ENCODE measurements around the gene C1QBP. TPM values are rescaled to one million over a fixed set of nuclear protein-coding genes. Genes with fewer than 3 reads are reported as not detected.
A peak's percentile ranks its signal among the peaks of the same experiment; 100 is the strongest.

The C1QBP gene, protein sequence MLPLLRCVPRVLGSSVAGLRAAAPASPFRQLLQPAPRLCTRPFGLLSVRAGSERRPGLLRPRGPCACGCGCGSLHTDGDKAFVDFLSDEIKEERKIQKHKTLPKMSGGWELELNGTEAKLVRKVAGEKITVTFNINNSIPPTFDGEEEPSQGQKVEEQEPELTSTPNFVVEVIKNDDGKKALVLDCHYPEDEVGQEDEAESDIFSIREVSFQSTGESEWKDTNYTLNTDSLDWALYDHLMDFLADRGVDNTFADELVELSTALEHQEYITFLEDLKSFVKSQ
- 288 and 411 TPM in 2 replicates for total RNA-seq (2014; rRNA removed; shearing (Covaris generic))

- Histone ChIP-seq H3K27me3 (replicated peaks) (no peaks in the 10 kb centered on the region), H3K36me3 (peaks cover 49% of the 10 kb centered on the region), H3K4me3 (peak within 1 kb of the TSS; percentile 83), H3K4me1 (replicated peaks) (peaks cover 7% of the 10 kb centered on the region), H3K27ac (peak within 1 kb of the TSS; percentile 30; the same call in 1 of the 2 replicates), H3K9me3 (replicated peaks) (no peaks in the 10 kb centered on the region)
- DNase-seq (ENCODE audit: low read depth in 1 of 2, low spot score in 2 of 2): peak; percentile 86 to 92
These were observed at the start of gene C1QBP for GRCh38 chr17:5438716-5439445. Gene C1QBP (minus strand): TSS chr17:5439155. CDS start chr17:5439073, 82 bp downstream.

GRCh38 chr17:5488752-5489151 lies 49.8 kb upstream of the C1QBP start:
- Histone ChIP-seq H3K9me3 (replicated peaks) (no peaks in the 10 kb centered on the region), H3K27ac (no peak overlapping the region), H3K36me3 (peaks cover 69% of the 10 kb centered on the region), H3K27me3 (replicated peaks) (no peaks in the 10 kb centered on the region), H3K4me3 (no peak overlapping the region), H3K4me1 (replicated peaks) (peaks cover 12% of the 10 kb centered on the region; the same call in 1 of the 2 replicates)
- DNase-seq (ENCODE audit: low read depth in 1 of 2, low spot score in 2 of 2): no peak

DNA sequence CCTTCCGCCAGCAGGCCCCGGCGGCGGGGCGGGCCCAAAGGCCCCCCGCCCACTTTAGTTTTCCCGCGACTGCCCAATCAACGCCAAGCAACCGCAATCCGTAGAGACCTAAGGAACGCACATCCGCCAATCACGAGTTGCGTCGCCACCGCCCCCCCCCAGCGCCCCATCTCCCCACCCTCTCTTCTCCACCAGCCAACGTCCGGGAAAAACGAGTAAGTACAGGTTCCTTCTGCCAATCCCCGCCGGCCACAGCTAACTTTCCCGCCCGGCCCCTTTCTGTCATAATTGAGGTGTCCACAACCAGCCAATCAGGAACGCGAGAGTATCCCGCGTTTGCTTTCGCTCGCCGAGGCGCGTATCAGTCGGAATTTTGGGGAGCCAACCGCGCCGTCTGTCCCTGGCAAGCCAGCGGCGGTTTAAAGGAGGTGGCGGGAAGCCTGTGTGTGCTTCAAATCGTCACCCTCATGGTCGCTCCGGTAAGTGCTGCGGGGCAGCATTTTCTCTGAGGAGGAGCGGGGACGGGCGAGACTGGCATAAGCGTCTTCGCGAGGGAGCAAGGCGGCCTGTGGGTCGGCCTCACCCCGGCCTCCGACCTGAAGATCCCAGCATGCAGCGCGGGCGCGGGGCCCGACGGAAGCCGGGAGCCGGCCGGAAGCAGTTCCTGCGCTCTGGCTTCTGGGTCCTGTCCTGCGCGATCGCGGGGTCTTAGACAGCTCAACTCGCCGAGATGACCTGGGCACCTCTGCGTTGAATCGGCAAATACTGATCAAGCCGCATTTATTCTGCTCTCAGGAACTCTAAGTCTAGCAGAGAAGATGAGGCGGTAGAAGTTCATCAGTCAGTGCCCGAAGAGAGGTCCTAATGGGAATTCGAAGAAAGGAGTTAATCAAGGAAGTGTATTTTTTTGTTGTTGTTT lies 47.5 kb upstream of the C1QBP start, which contains the start of gene MIS12:
MIS12 (plus strand) TSS at position 361 of the 919 bp plus-strand sequence. CDS start 2,297 bp downstream, outside the sequence.
- Histone ChIP-seq H3K4me3 (peak within 1 kb of the TSS; percentile 69), H3K9me3 (replicated peaks) (no peaks in the 10 kb centered on the region), H3K27ac (peak within 1 kb of the TSS; percentile 99), H3K27me3 (replicated peaks) (no peaks in the 10 kb centered on the region), H3K4me1 (replicated peaks) (peaks cover 12% of the 10 kb centered on the region; the same call in 1 of the 2 replicates), H3K36me3 (peaks cover 88% of the 10 kb centered on the region)
- peak; percentile 98 to 99 for DNase-seq (ENCODE audit: low read depth in 1 of 2, low spot score in 2 of 2)

- Histone ChIP-seq H3K36me3 (peaks cover 91% of the 10 kb centered on the region), H3K27ac (peak within 1 kb of the TSS; percentile 99), H3K9me3 (replicated peaks) (no peaks in the 10 kb centered on the region), H3K27me3 (replicated peaks) (no peaks in the 10 kb centered on the region), H3K4me1 (replicated peaks) (peaks cover 12% of the 10 kb centered on the region; the same call in 1 of the 2 replicates), H3K4me3 (peak within 1 kb of the TSS; percentile 69)
- DNase-seq (ENCODE audit: low read depth in 1 of 2, low spot score in 2 of 2): peak in 1 of 2 experiments; percentile 64
These were observed 46.6 kb upstream of the C1QBP start, which contains the start of gene DERL2 for GRCh38 chr17:5485270-5486205. Gene DERL2 (minus strand): TSS chr17:5486178. CDS start chr17:5486161, 17 bp downstream.

- H3K4me3 ChIP-seq: no peak overlapping the region
- no peaks in the 10 kb centered on the region for H3K27me3 ChIP-seq (replicated peaks)
- peaks cover 5% of the 10 kb centered on the region; the same call in 1 of the 2 replicates for H3K4me1 ChIP-seq (replicated peaks)
- H3K9me3 ChIP-seq (replicated peaks): no peaks in the 10 kb centered on the region
- no peak overlapping the region for H3K27ac ChIP-seq
- H3K36me3 ChIP-seq: peaks cover 93% of the 10 kb centered on the region
- no peak for DNase-seq (ENCODE audit: low read depth in 1 of 2, low spot score in 2 of 2)
These were observed 42.5 kb upstream of the C1QBP start for GRCh38 chr17:5481451-5481850.

- DNase-seq (ENCODE audit: low read depth in 1 of 2, low spot score in 2 of 2): no peak
- H3K4me3 ChIP-seq: no peak overlapping the region
- H3K4me1 ChIP-seq (replicated peaks): peaks cover 5% of the 10 kb centered on the region; the same call in 1 of the 2 replicates
- H3K9me3 ChIP-seq (replicated peaks): no peaks in the 10 kb centered on the region
- peaks cover 97% of the 10 kb centered on the region for H3K36me3 ChIP-seq
- no peak overlapping the region for H3K27ac ChIP-seq
- no peaks in the 10 kb centered on the region for H3K27me3 ChIP-seq (replicated peaks)
These were observed 42.0 kb upstream of the C1QBP start for GRCh38 chr17:5480962-5481361.

DNA sequence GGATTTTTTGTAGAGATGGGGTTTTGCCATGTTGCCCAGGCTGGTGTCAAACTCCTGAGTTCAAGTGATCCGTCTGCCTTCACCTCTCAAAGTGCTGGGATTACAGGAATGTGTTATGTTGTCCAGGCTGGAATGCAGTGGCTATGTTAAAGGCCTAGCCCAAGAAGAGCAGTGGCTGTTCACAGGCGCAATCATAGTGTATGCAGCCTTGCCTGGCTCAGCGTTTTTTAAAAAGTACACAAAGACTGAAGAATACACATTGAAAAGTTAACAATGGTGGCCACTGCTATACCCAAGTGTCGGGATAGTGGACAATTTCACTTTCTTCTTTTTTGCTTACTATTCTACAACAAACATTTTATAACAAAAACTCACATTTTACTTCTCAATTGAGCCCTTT lies 40.0 kb upstream of the C1QBP start:
- no peak overlapping the region for H3K4me3 ChIP-seq
- no peaks in the 10 kb centered on the region for H3K9me3 ChIP-seq (replicated peaks)
- DNase-seq (ENCODE audit: low read depth in 1 of 2, low spot score in 2 of 2): no peak
- no peaks in the 10 kb centered on the region for H3K4me1 ChIP-seq (replicated peaks)
- peaks cover 96% of the 10 kb centered on the region for H3K36me3 ChIP-seq
- no peaks in the 10 kb centered on the region for H3K27me3 ChIP-seq (replicated peaks)
- H3K27ac ChIP-seq: no peak overlapping the region

- H3K27ac ChIP-seq: no peak overlapping the region
- H3K4me1 ChIP-seq (replicated peaks): no peaks in the 10 kb centered on the region
- DNase-seq (ENCODE audit: low read depth in 1 of 2, low spot score in 2 of 2): no peak
- no peaks in the 10 kb centered on the region for H3K27me3 ChIP-seq (replicated peaks)
- no peaks in the 10 kb centered on the region for H3K9me3 ChIP-seq (replicated peaks)
- no peak overlapping the region for H3K4me3 ChIP-seq
- H3K36me3 ChIP-seq: peaks cover 71% of the 10 kb centered on the region
These were observed 35.0 kb upstream of the C1QBP start for GRCh38 chr17:5473906-5474305.

- DNase-seq (ENCODE audit: low read depth in 1 of 2, low spot score in 2 of 2): no peak
- Histone ChIP-seq H3K27me3 (replicated peaks) (no peaks in the 10 kb centered on the region), H3K4me3 (no peak overlapping the region), H3K27ac (no peak overlapping the region), H3K9me3 (replicated peaks) (no peaks in the 10 kb centered on the region), H3K36me3 (peaks cover 61% of the 10 kb centered on the region), H3K4me1 (replicated peaks) (no peaks in the 10 kb centered on the region)
These were observed 33.6 kb upstream of the C1QBP start for GRCh38 chr17:5472511-5472910.

- DNase-seq (ENCODE audit: low read depth in 1 of 2, low spot score in 2 of 2): no peak
- Histone ChIP-seq H3K9me3 (replicated peaks) (no peaks in the 10 kb centered on the region), H3K36me3 (peaks cover 26% of the 10 kb centered on the region), H3K27me3 (replicated peaks) (no peaks in the 10 kb centered on the region), H3K27ac (no peak overlapping the region), H3K4me1 (replicated peaks) (peaks cover 5% of the 10 kb centered on the region; the same call in 1 of the 2 replicates), H3K4me3 (peak overlapping the region; percentile 81)
These were observed 29.1 kb upstream of the C1QBP start for GRCh38 chr17:5468075-5468473.

DNA sequence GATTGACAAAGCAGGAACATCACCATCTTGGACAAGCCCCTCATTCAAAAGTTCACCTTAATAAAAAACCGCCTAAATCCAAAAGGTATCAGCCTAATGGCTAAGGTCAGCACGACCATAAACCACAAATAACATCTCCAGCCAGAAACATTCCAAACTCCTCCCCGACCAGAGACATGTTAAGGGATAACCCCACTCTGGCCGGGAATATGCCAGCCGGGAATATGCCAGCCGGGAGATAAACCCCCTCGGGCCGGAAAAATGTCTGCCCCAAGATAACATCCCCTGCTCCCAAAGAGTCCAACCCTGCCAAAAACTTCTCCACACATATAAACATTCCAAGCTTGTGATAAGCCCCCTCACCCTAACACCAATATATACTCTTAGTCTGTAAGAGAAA lies 28.5 kb upstream of the C1QBP start:
- H3K4me1 ChIP-seq (replicated peaks): peaks cover 5% of the 10 kb centered on the region; the same call in 1 of the 2 replicates
- H3K36me3 ChIP-seq: peaks cover 19% of the 10 kb centered on the region; the same call in 1 of the 2 replicates
- H3K4me3 ChIP-seq: peak overlapping the region; percentile 81
- no peaks in the 10 kb centered on the region for H3K27me3 ChIP-seq (replicated peaks)
- H3K9me3 ChIP-seq (replicated peaks): no peaks in the 10 kb centered on the region
- no peak for DNase-seq (ENCODE audit: low read depth in 1 of 2, low spot score in 2 of 2)
- H3K27ac ChIP-seq: no peak overlapping the region

GRCh38 chr17:5466295-5466694 lies 27.3 kb upstream of the C1QBP start:
- Histone ChIP-seq H3K27me3 (replicated peaks) (no peaks in the 10 kb centered on the region), H3K27ac (no peak overlapping the region), H3K36me3 (peaks cover 12% of the 10 kb centered on the region), H3K4me3 (no peak overlapping the region), H3K4me1 (replicated peaks) (peaks cover 5% of the 10 kb centered on the region; the same call in 1 of the 2 replicates), H3K9me3 (replicated peaks) (no peaks in the 10 kb centered on the region)
- no peak for DNase-seq (ENCODE audit: low read depth in 1 of 2, low spot score in 2 of 2)
